Fibroblast of pulmonary artery (primary cell): ENCODE data around the gene PROX1.

Experiments used
- DNase-seq: peaks from one replicate; pipeline ENCODE4 v3.0.0-alpha.2; 2010; ENCODE audit warnings: low read depth
- H3K4me3 ChIP-seq: replicated peaks from 2 replicates; pipeline ENCODE4 v1.5.1; 2011; ENCODE audit warnings: low read depth, mild to moderate bottlenecking, control low read depth, low read length, moderate library complexity
- CTCF ChIP-seq: IDR thresholded peaks from 2 replicates; pipeline ENCODE4 v1.5.1; 2011; ENCODE audit warnings: mild to moderate bottlenecking, control low read depth, low read length, inconsistent platforms; ENCODE audit errors: missing control alignments

The PROX1 gene

GRCh38 chr1:214044438-214045214 lies 56.9 kb downstream of the PROX1 start:
- H3K4me3 ChIP-seq = no peak overlapping the region
- DNase-seq = no peak
- no peak for TF ChIP-seq CTCF

- TF ChIP-seq CTCF = no peak
- DNase-seq = no peak
- H3K4me3 ChIP-seq = no peak overlapping the region
These were observed 63.0 kb downstream of the PROX1 start for GRCh38 chr1:214050513-214051401.

- no peak for DNase-seq
- TF ChIP-seq CTCF = no peak
- no peak overlapping the region for H3K4me3 ChIP-seq
These were observed 64.0 kb downstream of the PROX1 start for GRCh38 chr1:214051786-214052185.

DNA sequence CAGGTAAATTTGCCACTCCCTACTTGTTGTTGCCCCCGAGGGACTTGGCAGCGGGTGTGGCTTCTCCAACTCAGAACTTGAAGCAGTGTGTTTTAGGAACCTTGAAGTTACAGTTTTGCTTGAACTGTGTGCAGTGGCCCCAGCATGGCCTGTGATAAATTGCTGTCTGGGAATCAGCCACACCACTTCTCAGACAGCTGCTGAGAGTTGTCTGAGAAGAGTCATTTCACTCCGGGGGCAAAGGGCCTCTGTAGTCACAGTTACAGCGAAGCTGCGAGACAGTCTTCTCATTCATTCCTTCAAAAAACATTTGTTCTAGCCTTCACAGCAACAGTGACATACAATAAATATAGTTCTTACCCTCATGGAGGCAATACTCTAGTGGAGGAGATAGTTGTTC lies 70.3 kb downstream of the PROX1 start:
- no peak for TF ChIP-seq CTCF

GRCh38 chr1:214066190-214066589 lies 78.4 kb downstream of the PROX1 start:
- no peak for TF ChIP-seq CTCF
- no peak for DNase-seq
- H3K4me3 ChIP-seq = no peak overlapping the region

More for the DNA sequence above, 70.3 kb downstream of the PROX1 start:
- DNase-seq = no peak
- no peak overlapping the region for H3K4me3 ChIP-seq

DNA sequence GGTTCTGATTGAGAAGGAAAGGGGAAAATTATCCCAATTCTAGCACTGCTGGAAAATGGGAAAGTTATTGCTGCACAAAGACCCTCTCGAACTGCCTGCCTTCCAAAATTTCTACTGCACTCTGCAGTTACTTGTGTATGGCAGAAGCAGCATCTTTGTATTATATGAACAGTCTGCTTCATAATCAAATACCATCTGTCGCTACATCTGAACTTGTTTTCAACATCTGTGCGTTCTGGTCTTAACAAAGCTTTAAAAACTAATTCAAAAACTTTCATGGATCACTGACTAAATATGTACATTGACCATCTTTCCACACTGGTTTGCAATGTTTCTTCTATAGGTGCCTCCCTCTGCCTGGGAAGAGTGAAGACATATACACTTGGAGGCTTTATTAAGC lies 79.2 kb downstream of the PROX1 start:
- H3K4me3 ChIP-seq = no peak overlapping the region
- TF ChIP-seq CTCF = no peak
- no peak for DNase-seq

DNA sequence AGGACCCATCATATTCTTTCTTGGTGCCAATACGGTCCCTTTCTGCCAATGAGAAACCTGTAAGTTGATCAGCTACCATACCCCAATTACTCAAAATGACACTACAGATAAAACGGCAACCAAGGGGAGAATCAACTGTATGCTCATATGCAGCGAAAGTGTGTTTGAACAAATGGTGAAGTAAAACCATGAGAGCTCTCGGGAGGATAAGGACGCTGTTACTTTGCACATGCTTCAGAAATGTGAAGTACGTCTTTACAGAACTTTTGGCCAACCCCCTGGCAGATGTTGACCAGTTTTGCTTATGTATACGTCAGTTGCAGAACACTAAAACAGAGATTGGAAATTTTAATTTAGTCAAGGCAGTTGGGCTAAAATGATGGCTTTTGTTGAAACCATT lies 79.6 kb downstream of the PROX1 start:
- TF ChIP-seq CTCF = no peak
- H3K4me3 ChIP-seq = no peak overlapping the region

More for the DNA sequence above, 79.6 kb downstream of the PROX1 start:
- no peak for DNase-seq
